ENCODE measurements around the gene MRPS31.
"Not testable (repeated sequence)": the region's sequence is repeated elsewhere in the genome, so short reads cannot be mapped to it uniquely, and the experiment has no call there.

MRPS31 gene

GRCh38 chr13:40790154-40790616, 19.2 kb upstream of the MRPS31 start:
- Histone ChIP-seq H3K27me3 (ENCODE audit: control insufficient read depth in 1 of 2, insufficient read depth in 2 of 2, low read length in 2 of 2) (no peaks in the 10 kb centered on the region), H3K36me3 (ENCODE audit: control insufficient read depth in 1 of 2, insufficient read depth in 2 of 2, low read length in 2 of 2) (peaks cover 0 to 11% of the 10 kb centered on the region in 2 donors), H3K9ac (ENCODE audit: low read depth in 1 of 2, low read length in 2 of 2) (peak overlapping the region; percentile 79 to 87), H3K4me1 (ENCODE audit: control insufficient read depth in 1 of 2, insufficient read depth in 2 of 2, low read length in 2 of 2) (peaks cover 14 to 17% of the 10 kb centered on the region in 2 donors), H3K9me3 (ENCODE audit: control insufficient read depth in 1 of 2, low read length in 2 of 2) (no peaks in the 10 kb centered on the region), H3K4me3 (ENCODE audit: low read depth in 1 of 2, low read length in 2 of 2) (peak overlapping the region; percentile 81 to 82), H3K27ac (ENCODE audit: low read depth, low read length) (peak overlapping the region; percentile 84)

GRCh38 chr13:40789275-40790153, 18.5 kb upstream of the MRPS31 start, which contains the start of gene SLC25A15:
TSS of gene SLC25A15 (plus strand) at chr13:40789611. CDS start at chr13:40793227, 3,616 bp downstream.
- Histone ChIP-seq H3K4me3 (ENCODE audit: low read depth in 1 of 2, low read length in 2 of 2) (peak within 1 kb of the TSS; percentile 81 to 82), H3K36me3 (ENCODE audit: control insufficient read depth in 1 of 2, insufficient read depth in 2 of 2, low read length in 2 of 2) (peaks cover 0 to 11% of the 10 kb centered on the region in 2 donors), H3K27ac (ENCODE audit: low read depth, low read length) (peak within 1 kb of the TSS; percentile 84), H3K9ac (ENCODE audit: low read depth in 1 of 2, low read length in 2 of 2) (peak within 1 kb of the TSS; percentile 79 to 87), H3K27me3 (ENCODE audit: control insufficient read depth in 1 of 2, insufficient read depth in 2 of 2, low read length in 2 of 2) (no peaks in the 10 kb centered on the region), H3K4me1 (ENCODE audit: control insufficient read depth in 1 of 2, insufficient read depth in 2 of 2, low read length in 2 of 2) (peaks cover 7 to 15% of the 10 kb centered on the region in 2 donors), H3K9me3 (ENCODE audit: control insufficient read depth in 1 of 2, low read length in 2 of 2) (no peaks in the 10 kb centered on the region)

- H3K4me3 ChIP-seq (ENCODE audit: low read depth in 1 of 2, low read length in 2 of 2) = peak overlapping the region; percentile 81 to 82
- H3K9me3 ChIP-seq (ENCODE audit: control insufficient read depth in 1 of 2, low read length in 2 of 2); H3K36me3 ChIP-seq (ENCODE audit: control insufficient read depth in 1 of 2, insufficient read depth in 2 of 2, low read length in 2 of 2); H3K27me3 ChIP-seq (ENCODE audit: control insufficient read depth in 1 of 2, insufficient read depth in 2 of 2, low read length in 2 of 2): not testable (repeated sequence)
- peaks cover 4 to 12% of the 10 kb centered on the region in 2 donors for H3K4me1 ChIP-seq (ENCODE audit: control insufficient read depth in 1 of 2, insufficient read depth in 2 of 2, low read length in 2 of 2)
- peak overlapping the region; percentile 58 to 87 for H3K9ac ChIP-seq (ENCODE audit: low read depth in 1 of 2, low read length in 2 of 2)
- peak overlapping the region; percentile 84 for H3K27ac ChIP-seq (ENCODE audit: low read depth, low read length)
These were observed 17.7 kb upstream of the MRPS31 start for GRCh38 chr13:40788540-40789274.

- Histone ChIP-seq H3K4me1 (ENCODE audit: control insufficient read depth in 1 of 2, insufficient read depth in 2 of 2, low read length in 2 of 2) (peaks cover under 1 to 6% of the 10 kb centered on the region in 2 donors), H3K4me3 (ENCODE audit: low read depth in 1 of 2, low read length in 2 of 2) (no peak overlapping the region), H3K27ac (ENCODE audit: low read depth, low read length) (no peak overlapping the region), H3K9ac (ENCODE audit: low read depth in 1 of 2, low read length in 2 of 2) (no peak overlapping the region), H3K9me3 (ENCODE audit: control insufficient read depth in 1 of 2, low read length in 2 of 2) (no peaks in the 10 kb centered on the region), H3K36me3 (ENCODE audit: control insufficient read depth in 1 of 2, insufficient read depth in 2 of 2, low read length in 2 of 2) (no peaks in the 10 kb centered on the region), H3K27me3 (ENCODE audit: control insufficient read depth in 1 of 2, insufficient read depth in 2 of 2, low read length in 2 of 2) (no peaks in the 10 kb centered on the region)
These were observed 16.1 kb upstream of the MRPS31 start for GRCh38 chr13:40787062-40787461.

GRCh38 chr13:40786568-40786996, 15.6 kb upstream of the MRPS31 start:
- Histone ChIP-seq H3K27me3 (ENCODE audit: control insufficient read depth in 1 of 2, insufficient read depth in 2 of 2, low read length in 2 of 2) (no peaks in the 10 kb centered on the region), H3K4me3 (ENCODE audit: low read depth in 1 of 2, low read length in 2 of 2) (no peak overlapping the region), H3K4me1 (ENCODE audit: control insufficient read depth in 1 of 2, insufficient read depth in 2 of 2, low read length in 2 of 2) (peaks cover 0 to 6% of the 10 kb centered on the region in 2 donors), H3K9me3 (ENCODE audit: control insufficient read depth in 1 of 2, low read length in 2 of 2) (no peaks in the 10 kb centered on the region), H3K9ac (ENCODE audit: low read depth in 1 of 2, low read length in 2 of 2) (no peak overlapping the region), H3K36me3 (ENCODE audit: control insufficient read depth in 1 of 2, insufficient read depth in 2 of 2, low read length in 2 of 2) (no peaks in the 10 kb centered on the region), H3K27ac (ENCODE audit: low read depth, low read length) (no peak overlapping the region)

- H3K36me3 ChIP-seq (ENCODE audit: control insufficient read depth in 1 of 2, insufficient read depth in 2 of 2, low read length in 2 of 2) = no peaks in the 10 kb centered on the region
- H3K9ac ChIP-seq (ENCODE audit: low read depth in 1 of 2, low read length in 2 of 2) = no peak overlapping the region
- H3K27me3 ChIP-seq (ENCODE audit: control insufficient read depth in 1 of 2, insufficient read depth in 2 of 2, low read length in 2 of 2) = no peaks in the 10 kb centered on the region
- peaks cover 0 to 6% of the 10 kb centered on the region in 2 donors for H3K4me1 ChIP-seq (ENCODE audit: control insufficient read depth in 1 of 2, insufficient read depth in 2 of 2, low read length in 2 of 2)
- no peak overlapping the region for H3K27ac ChIP-seq (ENCODE audit: low read depth, low read length)
- H3K4me3 ChIP-seq (ENCODE audit: low read depth in 1 of 2, low read length in 2 of 2) = no peak overlapping the region
- no peaks in the 10 kb centered on the region for H3K9me3 ChIP-seq (ENCODE audit: control insufficient read depth in 1 of 2, low read length in 2 of 2)
These were observed 13.6 kb upstream of the MRPS31 start for GRCh38 chr13:40784540-40784939.

GRCh38 chr13:40782971-40783370, 12.0 kb upstream of the MRPS31 start:
- not testable (repeated sequence) for H3K36me3 ChIP-seq (ENCODE audit: control insufficient read depth in 1 of 2, insufficient read depth in 2 of 2, low read length in 2 of 2); H3K27me3 ChIP-seq (ENCODE audit: control insufficient read depth in 1 of 2, insufficient read depth in 2 of 2, low read length in 2 of 2); H3K9me3 ChIP-seq (ENCODE audit: control insufficient read depth in 1 of 2, low read length in 2 of 2); H3K27ac ChIP-seq (ENCODE audit: low read depth, low read length); H3K4me3 ChIP-seq (ENCODE audit: low read depth in 1 of 2, low read length in 2 of 2); H3K9ac ChIP-seq (ENCODE audit: low read depth in 1 of 2, low read length in 2 of 2); H3K4me1 ChIP-seq (ENCODE audit: control insufficient read depth in 1 of 2, insufficient read depth in 2 of 2, low read length in 2 of 2)

GRCh38 chr13:40781717-40782116, 10.7 kb upstream of the MRPS31 start:
- Histone ChIP-seq H3K4me3 (ENCODE audit: low read depth in 1 of 2, low read length in 2 of 2) (no peak overlapping the region), H3K27me3 (ENCODE audit: control insufficient read depth in 1 of 2, insufficient read depth in 2 of 2, low read length in 2 of 2) (no peaks in the 10 kb centered on the region), H3K9ac (ENCODE audit: low read depth in 1 of 2, low read length in 2 of 2) (no peak overlapping the region), H3K36me3 (ENCODE audit: control insufficient read depth in 1 of 2, insufficient read depth in 2 of 2, low read length in 2 of 2) (no peaks in the 10 kb centered on the region), H3K27ac (ENCODE audit: low read depth, low read length) (no peak overlapping the region), H3K4me1 (ENCODE audit: control insufficient read depth in 1 of 2, insufficient read depth in 2 of 2, low read length in 2 of 2) (peaks cover 9 to 11% of the 10 kb centered on the region in 2 donors), H3K9me3 (ENCODE audit: control insufficient read depth in 1 of 2, low read length in 2 of 2) (no peaks in the 10 kb centered on the region)

GRCh38 chr13:40780822-40781401, 9.9 kb upstream of the MRPS31 start:
- H3K27me3 ChIP-seq (ENCODE audit: control insufficient read depth in 1 of 2, insufficient read depth in 2 of 2, low read length in 2 of 2) = no peaks in the 10 kb centered on the region
- H3K9ac ChIP-seq (ENCODE audit: low read depth in 1 of 2, low read length in 2 of 2) = no peak overlapping the region
- H3K27ac ChIP-seq (ENCODE audit: low read depth, low read length) = no peak overlapping the region
- peaks cover 7 to 12% of the 10 kb centered on the region in 2 donors for H3K4me1 ChIP-seq (ENCODE audit: control insufficient read depth in 1 of 2, insufficient read depth in 2 of 2, low read length in 2 of 2)
- H3K36me3 ChIP-seq (ENCODE audit: control insufficient read depth in 1 of 2, insufficient read depth in 2 of 2, low read length in 2 of 2) = no peaks in the 10 kb centered on the region
- no peak overlapping the region for H3K4me3 ChIP-seq (ENCODE audit: low read depth in 1 of 2, low read length in 2 of 2)
- H3K9me3 ChIP-seq (ENCODE audit: control insufficient read depth in 1 of 2, low read length in 2 of 2) = no peaks in the 10 kb centered on the region
